WI38 (cell line): Measurements from ENCODE around the gene LONRF2.

Experiments
- H3K4me3 ChIP-seq: 2 replicates; pipeline ENCODE4 v1.5.1; 2011; ENCODE audit warnings: low read depth, mild to moderate bottlenecking, control low read depth, low read length
- TF ChIP-seq, protein P1 (sequence below): IDR thresholded peaks from 2 replicates; pipeline ENCODE4 v1.5.1; 2012; ENCODE audit warnings: low read depth, mild to moderate bottlenecking, control low read depth, low read length

LONRF2 gene

DNA sequence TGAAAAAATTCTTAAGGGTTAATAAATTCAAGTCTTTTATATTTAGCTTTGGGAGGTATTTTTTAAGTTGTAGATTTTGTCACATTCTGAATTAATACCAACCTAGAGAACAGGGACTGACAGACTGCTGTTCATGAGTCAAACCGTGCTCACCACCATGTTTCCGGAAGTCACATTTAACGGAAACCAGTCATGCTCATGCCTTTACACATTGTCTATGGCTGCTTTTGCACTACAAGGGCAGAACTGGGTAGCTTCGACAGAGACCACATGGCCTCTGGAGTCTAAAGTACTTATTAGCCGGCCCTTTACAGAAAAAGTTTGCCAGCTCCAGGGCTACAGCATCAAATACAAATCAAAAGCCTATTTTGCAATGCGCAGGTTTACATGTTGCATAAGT lies 33.3 kb downstream of the LONRF2 start:
- H3K4me3 ChIP-seq: no peak overlapping the region
- TF ChIP-seq, protein P1, sequence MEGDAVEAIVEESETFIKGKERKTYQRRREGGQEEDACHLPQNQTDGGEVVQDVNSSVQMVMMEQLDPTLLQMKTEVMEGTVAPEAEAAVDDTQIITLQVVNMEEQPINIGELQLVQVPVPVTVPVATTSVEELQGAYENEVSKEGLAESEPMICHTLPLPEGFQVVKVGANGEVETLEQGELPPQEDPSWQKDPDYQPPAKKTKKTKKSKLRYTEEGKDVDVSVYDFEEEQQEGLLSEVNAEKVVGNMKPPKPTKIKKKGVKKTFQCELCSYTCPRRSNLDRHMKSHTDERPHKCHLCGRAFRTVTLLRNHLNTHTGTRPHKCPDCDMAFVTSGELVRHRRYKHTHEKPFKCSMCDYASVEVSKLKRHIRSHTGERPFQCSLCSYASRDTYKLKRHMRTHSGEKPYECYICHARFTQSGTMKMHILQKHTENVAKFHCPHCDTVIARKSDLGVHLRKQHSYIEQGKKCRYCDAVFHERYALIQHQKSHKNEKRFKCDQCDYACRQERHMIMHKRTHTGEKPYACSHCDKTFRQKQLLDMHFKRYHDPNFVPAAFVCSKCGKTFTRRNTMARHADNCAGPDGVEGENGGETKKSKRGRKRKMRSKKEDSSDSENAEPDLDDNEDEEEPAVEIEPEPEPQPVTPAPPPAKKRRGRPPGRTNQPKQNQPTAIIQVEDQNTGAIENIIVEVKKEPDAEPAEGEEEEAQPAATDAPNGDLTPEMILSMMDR: no peak

DNA sequence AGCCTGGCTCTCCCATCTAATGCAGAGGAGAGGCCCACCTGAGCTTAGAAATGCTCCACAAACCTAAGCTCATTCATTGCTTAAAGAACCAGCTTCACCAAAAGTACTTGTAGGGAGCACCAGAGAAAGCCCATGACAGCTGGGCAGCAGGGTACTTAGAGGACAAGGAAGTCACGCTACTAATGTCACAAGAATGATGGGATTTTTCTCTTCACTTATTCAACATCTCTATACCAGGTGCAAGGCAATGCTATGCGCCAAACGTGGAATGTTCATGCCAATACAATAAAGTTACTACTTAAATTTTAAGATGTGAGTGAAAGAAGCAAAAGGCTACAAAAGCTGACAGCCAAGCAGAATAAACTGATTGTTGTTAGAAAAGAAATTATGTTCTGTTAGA lies 36.0 kb downstream of the LONRF2 start:
- TF ChIP-seq, protein P1: no peak
- H3K4me3 ChIP-seq: no peak overlapping the region

DNA sequence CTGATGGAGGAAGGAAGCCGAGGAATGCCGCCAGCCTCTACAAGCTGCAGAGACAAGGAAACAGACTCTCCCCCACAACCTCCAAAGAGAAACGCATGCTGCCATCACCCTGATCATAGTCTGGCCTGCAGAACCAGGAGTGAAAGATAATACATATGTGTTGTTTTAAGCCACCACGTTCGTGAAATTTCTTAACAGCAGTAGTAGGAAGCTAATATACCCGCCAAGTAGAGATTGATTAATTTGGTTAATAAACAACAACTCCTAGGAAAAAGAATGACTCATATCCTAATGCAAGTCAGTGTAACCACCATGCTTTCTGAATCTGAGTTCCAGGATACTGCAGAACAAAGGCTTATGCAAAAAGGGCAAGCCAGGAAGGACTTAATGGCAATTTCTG lies 36.6 kb downstream of the LONRF2 start:
- TF ChIP-seq, protein P1: no peak
- H3K4me3 ChIP-seq: no peak overlapping the region

DNA sequence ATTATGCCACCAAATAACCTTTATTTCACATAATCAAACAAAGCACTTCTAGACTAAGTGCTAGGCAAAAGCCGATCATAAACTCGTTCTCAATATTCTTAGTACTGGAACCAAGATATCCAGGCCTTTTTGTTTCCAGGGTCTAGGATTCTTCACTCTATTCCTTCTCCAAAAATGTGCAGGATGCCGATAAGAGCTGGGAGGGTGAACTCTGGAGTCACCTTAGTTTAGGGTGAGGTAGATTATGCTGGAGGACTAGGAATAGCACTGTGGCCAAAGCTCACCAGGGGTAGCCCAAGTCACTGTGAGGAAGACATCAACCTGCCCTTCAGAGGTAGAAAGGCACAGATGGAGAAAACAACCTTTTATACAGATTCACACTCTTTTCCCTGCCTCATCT lies 37.3 kb downstream of the LONRF2 start:
- TF ChIP-seq, protein P1: no peak
- H3K4me3 ChIP-seq: no peak overlapping the region

- TF ChIP-seq, protein P1: no peak
- H3K4me3 ChIP-seq: no peak overlapping the region
Observed at GRCh38 chr2:100283724-100284501, 38.4 kb downstream of the LONRF2 start.

GRCh38 chr2:100281521-100282438 lies 40.5 kb downstream of the LONRF2 start:
- TF ChIP-seq, protein P1: no peak
- no peak overlapping the region for H3K4me3 ChIP-seq
